C4-2B (cell line): ENCODE data around the gene ZFP14.
A peak's percentile ranks its signal among the peaks of the same experiment; 100 is the strongest.

Experiments used
- H3K27ac ChIP-seq: fragments of 450-650 bp; 2 replicates; pipeline ENCODE4 v1.5.1; 2017
- ZFX ChIP-seq: fragments of 450-650 bp; IDR thresholded peaks from 2 replicates; pipeline ENCODE4 v1.6.1; 2017
- TF ChIP-seq, protein P1 (sequence below): fragments of 450-650 bp; conservative IDR thresholded peaks from 2 replicates; pipeline ENCODE4 v1.5.1; 2017; ENCODE audit warnings: mild to moderate bottlenecking

The ZFP14 gene

DNA sequence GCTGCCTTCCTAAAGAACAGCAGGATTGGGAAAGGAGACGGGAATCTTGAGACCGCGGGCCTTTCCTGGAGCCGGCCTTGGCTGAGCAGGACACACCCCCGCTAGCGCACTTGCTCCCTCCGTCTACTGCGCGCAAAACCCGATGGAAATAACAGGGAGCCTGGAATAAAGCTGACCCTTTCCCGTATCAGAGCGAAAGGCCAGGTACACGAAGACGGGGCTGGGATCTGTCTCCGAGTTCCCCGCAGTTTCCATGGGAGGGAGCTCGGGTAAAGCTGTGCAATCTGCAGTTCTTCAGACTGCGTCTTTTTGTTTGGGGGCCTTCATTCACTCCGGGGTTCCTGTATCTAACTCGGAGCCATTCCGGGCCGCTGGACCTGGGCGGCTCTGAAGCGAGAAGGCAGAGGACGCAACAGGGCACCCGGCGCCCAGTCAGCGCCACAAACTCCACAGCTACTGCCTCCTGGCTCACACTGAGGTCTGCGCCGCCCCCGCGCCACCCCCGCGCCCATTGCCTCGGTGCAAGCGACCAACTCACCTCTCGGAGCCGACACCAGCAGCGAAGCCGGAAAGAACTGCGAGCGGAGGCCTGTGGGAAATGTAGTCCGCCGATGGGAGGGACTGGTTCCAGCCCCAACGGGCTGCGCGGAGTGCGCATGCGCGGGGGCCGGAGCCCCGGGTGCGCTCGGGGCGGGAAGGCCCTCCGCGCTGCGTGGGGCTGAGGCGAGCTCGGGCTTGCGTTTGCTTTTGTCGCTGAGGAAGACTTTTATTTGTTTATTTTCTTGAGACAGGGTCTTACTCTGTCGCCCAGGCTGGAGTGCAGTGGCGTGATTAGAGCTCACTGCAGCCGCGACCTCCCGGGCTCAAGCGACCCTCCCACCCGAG is at the start of gene ZFP14:
ZFP14 (minus strand) TSS at position 577 of the 885 bp plus-strand sequence. CDS start 11,309 bp downstream, outside the sequence.
- peak within 1 kb of the TSS; percentile 67 for H3K27ac ChIP-seq
- TF ChIP-seq ZFX, result peak; percentile 47
- TF ChIP-seq, protein P1, sequence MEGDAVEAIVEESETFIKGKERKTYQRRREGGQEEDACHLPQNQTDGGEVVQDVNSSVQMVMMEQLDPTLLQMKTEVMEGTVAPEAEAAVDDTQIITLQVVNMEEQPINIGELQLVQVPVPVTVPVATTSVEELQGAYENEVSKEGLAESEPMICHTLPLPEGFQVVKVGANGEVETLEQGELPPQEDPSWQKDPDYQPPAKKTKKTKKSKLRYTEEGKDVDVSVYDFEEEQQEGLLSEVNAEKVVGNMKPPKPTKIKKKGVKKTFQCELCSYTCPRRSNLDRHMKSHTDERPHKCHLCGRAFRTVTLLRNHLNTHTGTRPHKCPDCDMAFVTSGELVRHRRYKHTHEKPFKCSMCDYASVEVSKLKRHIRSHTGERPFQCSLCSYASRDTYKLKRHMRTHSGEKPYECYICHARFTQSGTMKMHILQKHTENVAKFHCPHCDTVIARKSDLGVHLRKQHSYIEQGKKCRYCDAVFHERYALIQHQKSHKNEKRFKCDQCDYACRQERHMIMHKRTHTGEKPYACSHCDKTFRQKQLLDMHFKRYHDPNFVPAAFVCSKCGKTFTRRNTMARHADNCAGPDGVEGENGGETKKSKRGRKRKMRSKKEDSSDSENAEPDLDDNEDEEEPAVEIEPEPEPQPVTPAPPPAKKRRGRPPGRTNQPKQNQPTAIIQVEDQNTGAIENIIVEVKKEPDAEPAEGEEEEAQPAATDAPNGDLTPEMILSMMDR, result peak; percentile 42

DNA sequence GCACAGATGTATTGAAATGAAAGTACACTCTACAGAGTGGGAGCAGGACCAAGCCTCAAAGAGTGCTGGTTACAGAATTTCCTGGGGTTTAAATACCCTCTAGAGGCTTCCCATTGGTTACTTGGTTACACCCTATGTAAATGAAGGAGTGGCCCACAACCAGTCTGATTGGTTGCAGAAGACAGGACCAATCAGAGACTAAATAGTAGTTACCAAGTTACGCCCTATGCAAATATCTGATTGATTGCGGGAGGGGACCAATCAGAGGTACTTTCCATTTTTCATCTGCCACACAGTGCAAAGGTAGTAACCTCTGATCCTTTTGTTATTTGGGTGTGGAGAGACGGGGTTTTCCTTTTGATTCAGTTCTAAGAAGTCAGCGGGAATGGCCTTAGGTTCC is 44.9 kb upstream of the ZFP14 start:
- H3K27ac ChIP-seq, result no peak overlapping the region
- TF ChIP-seq ZFX, result no peak

- no peak for TF ChIP-seq ZFX
- TF ChIP-seq, protein P1, result no peak
- H3K27ac ChIP-seq, result no peak overlapping the region
Measured at GRCh38 chr19:36421749-36422481, 42.9 kb upstream of the ZFP14 start.

DNA sequence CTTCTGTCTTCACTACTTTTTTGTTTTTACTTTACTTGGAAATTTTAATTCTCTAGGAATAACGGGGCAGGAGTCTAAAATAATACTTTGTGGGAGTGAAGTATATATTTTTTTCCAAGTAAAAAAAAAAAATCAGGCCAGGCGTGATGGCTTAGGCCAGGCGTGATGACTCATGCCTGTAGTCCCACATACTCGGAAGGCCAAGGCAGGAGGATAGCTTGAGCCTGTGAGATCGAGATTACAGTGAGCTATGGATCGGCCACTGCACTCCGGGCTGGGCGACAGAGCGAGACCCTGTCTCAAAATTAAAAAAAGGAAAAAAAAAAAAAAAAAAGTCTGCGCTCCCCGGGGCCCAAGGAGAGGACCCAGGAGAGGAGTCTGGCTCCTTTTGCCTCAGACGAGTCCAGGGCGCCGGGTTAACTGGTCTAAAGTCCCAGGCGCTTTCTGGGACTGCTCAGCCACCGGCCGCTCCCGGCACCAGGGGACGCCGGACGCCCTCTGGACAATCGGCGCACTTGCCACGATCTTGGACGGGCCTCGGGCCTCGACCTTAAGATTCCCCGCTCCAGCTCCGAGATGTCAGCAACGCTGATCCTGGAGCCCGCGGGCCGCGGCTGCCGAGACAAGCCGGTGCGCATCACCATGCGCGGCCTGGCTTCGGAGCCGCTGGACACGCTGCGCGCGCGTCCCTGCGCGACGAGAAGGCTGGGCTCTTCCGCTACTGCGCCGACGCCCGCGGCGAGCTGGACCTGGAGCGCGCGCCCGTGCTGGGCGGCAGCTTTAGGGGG is 42.2 kb upstream of the ZFP14 start:
- TF ChIP-seq, protein P1, result no peak
- TF ChIP-seq ZFX, result no peak
- no peak overlapping the region for H3K27ac ChIP-seq

DNA sequence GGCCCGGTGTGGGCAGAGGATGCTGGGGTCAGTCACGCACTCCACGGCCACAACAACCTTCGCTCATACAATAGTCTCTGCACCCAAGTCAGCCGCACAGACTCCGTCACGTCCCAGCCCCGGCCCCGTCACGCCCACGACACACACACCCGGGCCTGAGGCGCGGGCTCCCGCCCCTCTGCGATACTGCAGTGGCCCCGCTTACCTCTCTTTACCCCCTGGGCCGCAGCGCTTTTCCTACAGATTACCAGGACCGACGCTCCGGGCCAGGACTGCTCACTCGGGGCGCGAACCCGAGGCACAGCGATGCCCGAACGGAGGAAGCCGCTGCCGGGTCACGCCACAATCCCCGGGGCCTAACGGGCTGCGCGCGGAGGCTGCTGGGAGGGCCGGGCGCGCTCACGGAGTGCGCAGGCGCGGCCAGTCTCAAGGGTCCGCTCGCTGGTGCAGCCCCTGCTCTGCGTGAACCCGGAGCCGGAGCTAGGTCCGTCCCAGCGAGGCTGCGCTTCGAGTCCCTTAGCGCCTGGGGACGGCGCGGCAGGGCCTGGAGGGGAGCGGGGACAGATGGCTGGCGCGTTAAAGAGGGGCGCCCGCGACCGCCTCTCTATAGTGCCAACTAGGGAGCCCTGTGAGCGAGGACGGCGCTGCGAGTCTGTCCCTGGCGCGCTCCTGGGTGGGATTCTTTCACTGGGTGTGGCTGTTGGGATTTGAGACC is 39.4 kb upstream of the ZFP14 start, which contains the start of gene ZFP82:
ZFP82 (minus strand) TSS at position 358 of the 715 bp plus-strand sequence. CDS start 8,855 bp downstream, outside the sequence.
- H3K27ac ChIP-seq, result peak within 1 kb of the TSS; percentile 77
- TF ChIP-seq, protein P1, result no peak
- TF ChIP-seq ZFX, result peak; percentile 97

DNA sequence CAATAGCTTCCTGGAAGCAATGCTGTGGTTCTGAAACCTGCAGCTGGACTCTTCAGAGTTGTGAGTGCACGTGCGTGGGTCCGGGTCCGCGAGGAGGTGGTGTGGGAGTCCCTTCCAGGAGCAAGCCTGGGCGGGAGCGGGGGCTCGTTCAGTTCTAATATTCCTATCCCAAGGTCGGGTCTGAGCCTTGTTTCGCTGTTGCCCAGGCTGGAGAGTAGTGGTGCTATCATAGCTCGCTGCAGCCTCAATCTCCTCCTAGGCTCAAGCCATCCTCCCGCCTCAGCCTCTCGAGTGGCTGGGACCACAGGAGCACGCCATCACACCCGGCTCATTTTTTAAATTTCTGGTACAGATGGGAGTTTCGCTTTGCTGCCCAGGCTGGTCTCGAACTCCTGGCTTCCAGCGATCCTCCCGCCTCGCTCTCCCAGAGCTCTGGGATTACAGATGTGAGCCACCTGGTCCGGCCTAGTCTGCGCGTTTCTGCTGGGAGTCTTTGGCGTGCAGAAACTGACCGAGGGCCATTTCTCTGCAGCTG is 38.8 kb upstream of the ZFP14 start:
- TF ChIP-seq ZFX, result no peak
- TF ChIP-seq, protein P1, result no peak
- peak overlapping the region; percentile 77 for H3K27ac ChIP-seq
